Measurements from ENCODE around the gene DUSP6.

DUSP6 gene

GRCh38 chr12:89373763-89374572 lies 21.7 kb upstream of the DUSP6 start:
- no peak for DNase-seq

DNA sequence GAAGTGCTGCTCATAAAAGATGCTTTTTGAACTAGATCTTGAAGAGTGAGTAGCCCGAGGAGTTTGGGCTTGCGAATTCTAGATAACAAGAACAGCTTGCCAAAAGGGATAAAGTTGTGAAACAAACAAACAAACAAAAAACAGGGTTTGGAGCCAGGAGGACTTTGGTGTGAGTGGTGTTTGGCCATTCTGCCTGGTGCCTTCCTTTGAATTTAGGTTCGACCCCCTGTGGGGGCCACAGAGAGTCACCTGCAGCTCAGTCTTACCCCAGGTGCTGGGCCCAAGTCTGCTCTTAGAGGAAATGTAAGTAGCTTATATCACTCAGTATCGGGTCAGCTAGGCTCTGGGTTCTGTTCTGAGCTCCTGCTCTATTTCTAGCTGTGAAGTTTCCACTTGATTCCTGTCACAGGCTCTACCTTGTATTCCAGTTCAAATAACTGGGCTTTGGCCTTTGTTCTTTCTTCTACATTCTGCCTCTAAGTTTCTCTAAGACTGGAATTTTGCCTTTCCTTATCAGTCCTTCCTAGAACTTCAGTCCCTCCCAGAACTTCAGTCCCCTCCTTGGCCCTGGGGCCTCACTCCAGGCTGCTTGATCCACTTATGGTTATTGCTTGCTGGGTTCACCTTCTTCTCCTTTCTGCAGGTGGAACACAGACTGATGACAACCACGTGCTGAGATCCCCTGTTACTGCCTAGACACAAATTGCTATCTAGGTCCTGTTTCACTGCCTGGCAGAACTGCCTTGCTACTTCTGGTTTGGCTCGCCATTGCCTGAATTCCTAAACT lies 20.5 kb upstream of the DUSP6 start:
- no peak for DNase-seq

DNA sequence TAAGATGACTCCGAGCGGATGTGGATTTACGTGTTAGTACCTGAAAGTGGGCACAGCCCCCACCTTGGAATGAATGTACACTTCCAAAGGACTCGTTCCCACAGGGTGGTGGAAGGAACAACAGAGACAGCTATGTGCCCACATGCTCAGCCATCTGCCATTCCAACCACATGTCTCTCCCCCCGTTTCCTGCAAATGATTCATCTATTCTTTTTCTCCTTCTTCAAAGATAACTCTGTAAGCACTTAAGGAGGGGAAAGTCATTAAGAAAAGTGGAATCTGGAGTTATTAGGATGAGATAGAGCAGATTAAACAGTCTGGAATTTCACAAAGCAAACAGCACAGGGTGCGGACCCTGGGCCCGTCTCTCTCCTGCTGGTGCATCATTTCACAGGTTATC lies 18.5 kb upstream of the DUSP6 start:
- DNase-seq: no peak

DNA sequence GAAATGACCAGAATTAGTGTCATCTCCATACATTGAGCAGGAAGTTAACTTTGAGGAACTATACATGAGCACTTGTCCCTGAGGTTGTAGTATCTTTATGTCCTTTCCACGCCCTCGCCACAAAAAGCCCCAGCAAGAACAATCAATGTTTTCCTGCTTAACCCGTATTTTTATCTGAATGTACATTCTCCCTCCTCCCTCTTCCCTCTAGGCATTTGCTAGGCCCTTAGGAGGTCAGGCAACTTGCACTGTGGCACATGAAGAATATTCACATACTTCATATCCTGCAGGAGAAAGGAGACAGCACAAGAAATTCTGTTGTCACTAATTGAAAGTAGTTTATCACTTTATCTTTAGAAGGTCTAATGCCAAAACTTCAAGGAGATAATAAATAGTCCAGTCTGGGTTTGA lies 18.1 kb upstream of the DUSP6 start:
- DNase-seq: no peak

- no peak for DNase-seq
Observed at GRCh38 chr12:89369166-89369565, 16.9 kb upstream of the DUSP6 start.

GRCh38 chr12:89368391-89368790 lies 16.1 kb upstream of the DUSP6 start:
- no peak for DNase-seq

GRCh38 chr12:89366676-89367364 lies 14.5 kb upstream of the DUSP6 start:
- no peak for DNase-seq

GRCh38 chr12:89364631-89365030 lies 12.3 kb upstream of the DUSP6 start:
- DNase-seq: no peak

DNA sequence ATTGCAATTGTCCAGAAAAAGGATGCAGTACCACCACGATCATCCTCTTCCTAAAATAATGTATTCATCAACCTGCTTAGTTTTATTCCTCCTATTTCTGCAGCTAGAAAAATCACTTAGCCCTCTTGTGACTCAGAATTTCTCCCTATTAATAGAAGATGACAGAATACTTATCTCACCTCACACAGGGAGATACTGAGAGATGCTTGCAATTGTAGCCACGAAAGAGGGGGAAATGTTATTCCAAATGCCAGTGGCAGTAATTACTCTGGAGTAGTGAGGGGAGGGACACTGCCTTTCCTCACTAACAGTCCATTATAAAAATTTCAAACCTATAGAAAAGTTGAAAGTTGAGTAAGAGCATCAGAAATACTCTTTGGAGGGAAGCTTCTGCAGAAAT lies 11.8 kb upstream of the DUSP6 start:
- no peak for DNase-seq

GRCh38 chr12:89363582-89363981 lies 11.3 kb upstream of the DUSP6 start:
- DNase-seq: no peak

DNA sequence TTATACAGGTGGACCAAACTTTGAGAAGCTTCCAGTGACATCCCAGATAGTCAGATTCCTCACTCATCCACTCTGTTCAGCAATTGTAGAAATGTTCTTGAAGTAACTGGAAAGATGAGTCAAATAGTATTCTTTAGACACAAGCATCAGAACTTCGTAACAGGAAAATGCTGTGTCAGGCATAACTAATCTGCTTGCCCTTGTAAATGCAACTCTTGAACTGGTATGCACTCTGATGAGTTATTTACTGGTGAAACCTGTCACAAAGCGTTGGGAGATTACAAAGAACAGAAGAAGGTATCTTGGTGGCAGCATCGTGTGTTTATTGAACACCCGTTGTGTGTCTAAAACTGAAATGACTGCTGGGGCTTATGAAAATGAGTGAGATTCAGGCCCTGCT lies 10.8 kb upstream of the DUSP6 start:
- DNase-seq: no peak

- no peak for DNase-seq
Observed at GRCh38 chr12:89359615-89360014, 7.3 kb upstream of the DUSP6 start.

DNA sequence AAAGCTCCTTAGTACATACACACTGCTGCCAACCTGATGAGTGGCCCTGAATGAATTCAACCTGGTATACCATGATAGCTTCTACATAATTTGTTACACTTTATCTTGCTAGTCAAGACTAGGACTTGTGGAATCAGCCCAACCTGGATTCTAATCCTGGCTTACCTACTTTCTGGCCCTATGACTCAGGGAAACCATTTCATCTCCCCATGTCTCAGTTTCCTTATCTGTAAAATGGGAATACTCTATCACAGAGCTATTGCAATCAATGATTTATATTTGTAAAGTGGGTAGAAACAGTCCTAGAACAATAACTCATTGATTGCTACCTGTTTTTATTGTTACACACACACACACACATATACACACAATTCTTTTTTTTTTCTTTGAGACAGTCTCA lies 6.5 kb upstream of the DUSP6 start:
- DNase-seq: no peak

- DNase-seq: no peak
Observed at GRCh38 chr12:89357297-89357730, 5.0 kb upstream of the DUSP6 start.

DNA sequence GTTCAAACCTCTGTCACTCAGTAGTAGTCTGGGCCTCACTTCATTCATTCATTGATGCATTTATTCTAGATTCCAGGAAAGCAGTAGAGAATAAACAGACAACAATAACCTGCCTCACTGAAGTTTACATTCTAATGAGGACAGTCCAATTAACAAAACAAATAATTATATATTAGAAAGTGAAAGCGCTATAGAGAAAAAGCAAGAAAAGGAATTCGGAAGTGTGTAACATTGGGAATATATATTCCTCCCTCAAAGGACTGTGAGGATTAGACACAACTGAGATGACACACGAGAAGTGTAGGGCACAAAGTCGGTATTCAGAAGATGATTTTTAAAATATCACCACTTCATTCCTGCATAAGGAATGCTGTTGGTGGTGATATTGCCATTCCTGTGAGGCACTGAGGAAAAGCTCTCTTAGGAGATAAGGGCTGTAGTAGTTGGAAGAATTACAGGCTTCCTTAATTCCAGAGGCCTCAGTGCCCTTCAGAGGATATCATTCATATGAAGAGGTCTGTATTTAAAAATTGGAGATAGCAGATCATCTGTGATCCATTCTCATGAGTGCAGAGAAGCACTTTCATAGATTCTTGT lies 3.9 kb upstream of the DUSP6 start:
- DNase-seq: no peak

- DNase-seq: no peak
Observed at GRCh38 chr12:89355243-89356068, 3.2 kb upstream of the DUSP6 start.

DNA sequence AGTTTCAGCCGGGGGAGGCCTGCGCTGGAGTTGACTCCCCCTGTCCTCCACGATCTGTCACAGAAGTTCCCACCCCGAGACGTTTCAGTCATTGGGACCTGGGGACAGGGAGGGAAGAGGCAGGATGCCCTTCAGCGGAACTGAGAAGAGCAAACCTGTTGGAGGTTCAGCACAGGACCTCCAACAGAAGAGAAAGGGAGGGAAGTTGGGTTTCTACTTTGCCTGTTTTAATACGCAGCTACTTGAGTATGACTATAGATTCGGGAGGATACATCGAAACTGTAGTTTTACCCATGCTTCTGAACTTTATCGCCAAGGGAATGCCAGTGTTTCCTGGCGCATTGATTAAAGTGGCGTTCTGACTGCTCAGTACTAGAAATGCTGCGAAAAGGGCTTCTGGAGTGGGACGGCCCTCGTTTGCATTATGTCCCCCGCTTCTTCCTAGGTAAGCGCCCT lies 2.3 kb upstream of the DUSP6 start:
- no peak for DNase-seq

GRCh38 chr12:89353823-89354611 lies 1.7 kb upstream of the DUSP6 start:
- DNase-seq: peak; percentile 88

DNA sequence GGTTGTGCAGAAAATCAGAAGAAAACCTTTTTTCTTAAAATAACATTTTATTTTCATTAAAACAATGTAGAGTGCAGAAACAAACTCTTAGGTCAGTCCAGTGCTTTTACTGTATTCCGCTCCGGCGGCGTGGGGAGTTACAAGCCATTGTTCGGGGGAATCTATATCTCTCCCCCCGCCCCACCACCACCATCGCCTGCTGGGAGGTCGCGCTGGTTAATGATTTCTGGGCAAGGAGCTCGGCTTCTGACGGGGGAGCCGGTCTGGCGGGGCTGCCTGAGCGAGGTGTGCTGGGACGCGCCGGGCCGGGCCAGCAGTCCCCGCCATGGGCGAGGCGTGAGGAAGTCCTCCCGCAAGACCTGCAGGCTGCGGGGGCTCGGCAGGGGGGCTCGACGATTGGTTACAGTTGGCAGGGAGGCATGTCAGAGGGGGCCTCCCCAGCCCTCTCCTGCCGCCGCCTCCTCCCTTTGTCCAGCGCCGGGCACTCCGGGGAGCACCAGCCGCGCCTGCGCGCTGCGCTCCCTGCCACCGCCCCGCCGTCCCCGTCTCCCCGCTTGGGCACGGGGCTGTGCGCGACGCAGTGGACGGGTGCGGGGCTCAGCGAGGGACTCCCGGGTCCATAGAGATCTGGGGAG lies 1.0 kb upstream of the DUSP6 start:
- peak; percentile 69 for DNase-seq

- DNase-seq: no peak
Observed at GRCh38 chr12:89352242-89352491, 134 bp downstream of the DUSP6 start.
